Stimulated activated CD8-positive, alpha-beta memory T cell treated with anti-CD3 and anti-CD28 coated beads, Interleukin-12 subunit alpha, Interleukin-12 subunit beta, amount 100 ng/mL, for 24 hours (primary cell): Measurements from ENCODE around the gene FAM53B.

Experiments
- DNase-seq: peaks from one replicate; pipeline ENCODE4 v3.0.0-alpha.2; 2020; ENCODE audit errors: extremely low read depth

Gene FAM53B

GRCh38 chr10:124629842-124630241 is 114.3 kb downstream of the FAM53B start:
- no peak for DNase-seq

- DNase-seq = no peak
Observed at GRCh38 chr10:124629415-124629814, 114.8 kb downstream of the FAM53B start.

GRCh38 chr10:124628676-124629021 is 115.5 kb downstream of the FAM53B start:
- DNase-seq = no peak

GRCh38 chr10:124627866-124628675 is 116.1 kb downstream of the FAM53B start:
- no peak for DNase-seq

- DNase-seq = peak; percentile 19
Observed at GRCh38 chr10:124626759-124627380, 117.3 kb downstream of the FAM53B start.

GRCh38 chr10:124625831-124626238 is 118.3 kb downstream of the FAM53B start:
- DNase-seq = no peak

GRCh38 chr10:124624895-124625294 is 119.3 kb downstream of the FAM53B start:
- no peak for DNase-seq

GRCh38 chr10:124624466-124624865 is 119.7 kb downstream of the FAM53B start:
- no peak for DNase-seq

GRCh38 chr10:124624006-124624405 is 120.2 kb downstream of the FAM53B start:
- DNase-seq = no peak

- no peak for DNase-seq
Observed at GRCh38 chr10:124622866-124623536, 121.2 kb downstream of the FAM53B start.

- no peak for DNase-seq
Observed at GRCh38 chr10:124622158-124622557, 122.0 kb downstream of the FAM53B start.

GRCh38 chr10:124621637-124622036 is 122.5 kb downstream of the FAM53B start:
- DNase-seq = no peak

- no peak for DNase-seq
Observed at GRCh38 chr10:124619802-124620490, 124.2 kb downstream of the FAM53B start.

- DNase-seq = no peak
Observed at GRCh38 chr10:124619195-124619594, 125.0 kb downstream of the FAM53B start.

- DNase-seq = no peak
Observed at GRCh38 chr10:124618470-124619073, 125.6 kb downstream of the FAM53B start.

GRCh38 chr10:124616836-124617130 is 127.4 kb downstream of the FAM53B start:
- no peak for DNase-seq

- no peak for DNase-seq
Observed at GRCh38 chr10:124616040-124616835, 127.9 kb downstream of the FAM53B start.

- DNase-seq = no peak
Observed at GRCh38 chr10:124615259-124615658, 128.9 kb downstream of the FAM53B start.

GRCh38 chr10:124614003-124614659 is 130.0 kb downstream of the FAM53B start:
- DNase-seq = no peak

GRCh38 chr10:124612611-124613498 is 131.3 kb downstream of the FAM53B start:
- no peak for DNase-seq
